Breast epithelium (tissue), 4 donors: ENCODE data around the gene CDH4. TPM values are rescaled to one million over a fixed set of nuclear protein-coding genes. Genes with fewer than 3 reads are reported as not detected.
A peak's percentile ranks its signal among the peaks of the same experiment; 100 is the strongest.

ENCODE experiments used
- DNase-seq, 2 donors: peaks; one replicate each; pipeline ENCODE4 v3.0.0-alpha.2; 2019; ENCODE audit warnings: low spot score in 2 of 2
- H3K27ac ChIP-seq, 2 donors: fragments of 200-600 bp; sonication (generic) in 1 of 2; one replicate each; pipeline ENCODE4 v1.5.1; 2016 to 2019; ENCODE audit warnings: mild to moderate bottlenecking in 1 of 2
- H3K27me3 ChIP-seq, 2 donors: fragments of 200-600 bp; sonication (generic) in 1 of 2; one replicate each; pipeline versions ENCODE4 v1.5.1 to v1.6.0; 2017 to 2019; ENCODE audit warnings: control low read depth in 1 of 2, mild to moderate bottlenecking in 1 of 2
- H3K36me3 ChIP-seq: fragments of 200-600 bp; one replicate; pipeline ENCODE4 v1.5.1; 2019
- H3K4me1 ChIP-seq, 2 donors: fragments of 200-600 bp; sonication (generic); one replicate each; pipeline ENCODE4 v1.5.1; 2016 to 2019; ENCODE audit warnings: control low read depth in 1 of 2
- H3K4me3 ChIP-seq, 3 donors: fragments of 200-600 bp; sonication (generic); 1 replicate in 2 of 3; 2 replicates in 1 of 3; pipeline ENCODE4 v1.5.1; 2016 to 2019; ENCODE audit warnings: mild to moderate bottlenecking in 3 of 3, moderate library complexity in 2 of 3
- H3K9me3 ChIP-seq, 2 donors: fragments of 200-600 bp; sonication (generic) in 1 of 2; one replicate each; pipeline ENCODE4 v1.5.1; 2016 to 2019; ENCODE audit warnings: control low read depth in 1 of 2
- POLR2A ChIP-seq: fragments of 450-650 bp; IDR thresholded peaks from one replicate; pipeline ENCODE4 v1.6.1; 2016; ENCODE audit warnings: antibody characterized with exemption, mild to moderate bottlenecking, moderate library complexity
- POLR2AphosphoS5 ChIP-seq, 3 donors: sonication (generic); formaldehyde crosslinking; IDR thresholded peaks; one replicate each; pipeline ENCODE4 v1.6.1; 2017; ENCODE audit warnings: antibody characterized with exemption in 3 of 3
- intact Hi-C: fragments of 100-400 bp; cut with DNase I; formaldehyde crosslinking; loops from one replicate; pipeline ENCODE4 v1.15.1; 2023; ENCODE audit warnings: low total_unique reads
- total RNA-seq, 3 donors: library from RNA; depleted of rRNA; stranded (reverse); fragments of >200 nt; gene quantifications; one replicate each; pipeline ENCODE4 v1.1.0, GENCODE V29; 2016
- TF ChIP-seq, protein P1 (sequence below), 3 donors: fragments of 450-650 bp; IDR thresholded peaks; one replicate each; pipeline ENCODE4 v1.5.1; 2016 to 2017; ENCODE audit warnings: antibody characterized with exemption in 3 of 3, mild to moderate bottlenecking in 3 of 3, moderate library complexity in 3 of 3

CDH4 gene
- total RNA-seq, 3 donors from 2014 or later: under 0.01 TPM; not detected in 2

- intact Hi-C loops: no loop called here
- H3K36me3 ChIP-seq: no peaks in the 10 kb centered on the region
- H3K9me3 ChIP-seq: no peaks in the 10 kb centered on the region
These were observed 516.7 kb downstream of the CDH4 start for GRCh38 chr20:61768571-61769285.

DNA sequence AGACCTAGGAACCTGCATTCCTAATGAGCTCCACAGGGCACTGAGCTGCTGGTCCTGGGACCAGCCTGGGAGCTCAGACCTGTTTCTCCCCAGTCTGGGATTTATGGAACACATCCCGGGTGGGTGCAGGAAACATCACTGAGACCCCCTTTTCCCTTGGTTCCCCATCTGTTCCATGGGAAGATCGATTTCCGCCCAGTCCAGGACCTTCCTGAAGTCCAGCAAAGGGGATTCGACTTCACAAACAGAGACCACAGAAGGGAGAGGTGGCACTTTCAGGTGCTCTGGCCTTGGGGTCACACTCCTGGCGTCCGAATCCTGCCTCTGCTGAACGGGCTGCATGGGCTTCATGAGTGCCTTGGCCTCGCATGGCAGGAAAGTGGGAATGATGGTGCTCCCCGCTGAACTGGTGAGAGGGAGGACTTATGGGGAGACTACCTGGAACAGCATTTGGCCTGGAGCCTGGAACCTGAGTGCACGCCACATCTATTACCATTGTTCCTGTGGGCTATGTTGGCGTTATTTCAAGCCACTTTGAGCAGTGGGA, 517.3 kb downstream of the CDH4 start:
- DNase-seq: peak in 1 of 2 donors; percentile 37
- Histone ChIP-seq H3K36me3 (no peaks in the 10 kb centered on the region), H3K27me3 (peaks cover 0 to 7% of the 10 kb centered on the region in 2 donors), H3K9me3 (no peaks in the 10 kb centered on the region), H3K4me1 (no peaks in the 10 kb centered on the region), H3K27ac (no peak overlapping the region), H3K4me3 (no peak overlapping the region)
- TF ChIP-seq POLR2AphosphoS5 (IDR thresholded peaks at IDR 0.05): no peak
- no peak for TF ChIP-seq POLR2A
- TF ChIP-seq, protein P1, sequence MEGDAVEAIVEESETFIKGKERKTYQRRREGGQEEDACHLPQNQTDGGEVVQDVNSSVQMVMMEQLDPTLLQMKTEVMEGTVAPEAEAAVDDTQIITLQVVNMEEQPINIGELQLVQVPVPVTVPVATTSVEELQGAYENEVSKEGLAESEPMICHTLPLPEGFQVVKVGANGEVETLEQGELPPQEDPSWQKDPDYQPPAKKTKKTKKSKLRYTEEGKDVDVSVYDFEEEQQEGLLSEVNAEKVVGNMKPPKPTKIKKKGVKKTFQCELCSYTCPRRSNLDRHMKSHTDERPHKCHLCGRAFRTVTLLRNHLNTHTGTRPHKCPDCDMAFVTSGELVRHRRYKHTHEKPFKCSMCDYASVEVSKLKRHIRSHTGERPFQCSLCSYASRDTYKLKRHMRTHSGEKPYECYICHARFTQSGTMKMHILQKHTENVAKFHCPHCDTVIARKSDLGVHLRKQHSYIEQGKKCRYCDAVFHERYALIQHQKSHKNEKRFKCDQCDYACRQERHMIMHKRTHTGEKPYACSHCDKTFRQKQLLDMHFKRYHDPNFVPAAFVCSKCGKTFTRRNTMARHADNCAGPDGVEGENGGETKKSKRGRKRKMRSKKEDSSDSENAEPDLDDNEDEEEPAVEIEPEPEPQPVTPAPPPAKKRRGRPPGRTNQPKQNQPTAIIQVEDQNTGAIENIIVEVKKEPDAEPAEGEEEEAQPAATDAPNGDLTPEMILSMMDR (IDR thresholded peaks at IDR 0.05): no peak
- intact Hi-C loops: no loop called here

More at GRCh38 chr20:61768571-61769285, 516.7 kb downstream of the CDH4 start:
- peak in 1 of 2 donors; percentile 46 for DNase-seq
- Histone ChIP-seq H3K27me3 (peaks cover 0 to 13% of the 10 kb centered on the region in 2 donors), H3K4me3 (no peak overlapping the region), H3K4me1 (no peaks in the 10 kb centered on the region), H3K27ac (no peak overlapping the region)
- no peak for TF ChIP-seq POLR2AphosphoS5 (IDR thresholded peaks at IDR 0.05)
- TF ChIP-seq, protein P1 (IDR thresholded peaks at IDR 0.05): no peak
- no peak for TF ChIP-seq POLR2A

- intact Hi-C loops: no loop called here
- Histone ChIP-seq H3K36me3 (no peaks in the 10 kb centered on the region), H3K9me3 (no peaks in the 10 kb centered on the region), H3K4me3 (no peak overlapping the region), H3K4me1 (no peaks in the 10 kb centered on the region), H3K27me3 (no peaks in the 10 kb centered on the region), H3K27ac (no peak overlapping the region)
- DNase-seq: peak in 1 of 2 donors; percentile 27
- TF ChIP-seq POLR2AphosphoS5 (IDR thresholded peaks at IDR 0.05) (no peak), POLR2A (no peak)
- TF ChIP-seq, protein P1 (IDR thresholded peaks at IDR 0.05): no peak
These were observed 518.1 kb downstream of the CDH4 start for GRCh38 chr20:61770113-61770585.

GRCh38 chr20:61771805-61772350, 519.8 kb downstream of the CDH4 start:
- TF ChIP-seq POLR2AphosphoS5 (IDR thresholded peaks at IDR 0.05) (no peak), POLR2A (no peak)
- TF ChIP-seq, protein P1 (IDR thresholded peaks at IDR 0.05): no peak
- Histone ChIP-seq H3K4me3 (no peak overlapping the region), H3K9me3 (no peaks in the 10 kb centered on the region), H3K36me3 (no peaks in the 10 kb centered on the region), H3K27ac (no peak overlapping the region), H3K4me1 (no peaks in the 10 kb centered on the region), H3K27me3 (no peaks in the 10 kb centered on the region)
- DNase-seq: peak in 1 of 2 donors; percentile 50
- intact Hi-C loops: no loop called here
